Measurements from ENCODE around the gene LIX1L. TPM values are rescaled to one million over a fixed set of nuclear protein-coding genes. Genes with fewer than 3 reads are reported as not detected.

Gene LIX1L
- polyA plus RNA-seq, 1 donor (not counting 4 experiments of a cell fraction or from before 2014, with no cell fraction given) = 20.0 TPM

GRCh38 chr1:145978854-145979745 lies 21.3 kb upstream of the LIX1L start:
- no peaks in the 10 kb centered on the region for H3K36me3 ChIP-seq (ENCODE audit: control insufficient read depth in 2 of 2, extremely low read depth in 1 of 2, insufficient read depth in 2 of 2, low read length in 2 of 2)
- H3K4me2 ChIP-seq (ENCODE audit: control insufficient read depth, extremely low read depth, insufficient read depth, low read depth, low read length) = peak overlapping the region; percentile 83
- H3K4me3 ChIP-seq (ENCODE audit: control insufficient read depth in 2 of 3, extremely low read depth in 1 of 3, insufficient read depth in 2 of 3, low read depth in 1 of 3, low read length in 3 of 3) = peak overlapping the region in 2 of 3 experiments; percentile 41 to 54
- FAIRE-seq = peak; percentile 90
- peak overlapping the region; percentile 62 for H2AFZ ChIP-seq (ENCODE audit: control insufficient read depth, low read length)
- peak; percentile 98 for DNase-seq (ENCODE audit: low read depth, low spot score)
- H3K9ac ChIP-seq (ENCODE audit: control insufficient read depth, extremely low read depth, insufficient read depth, low read length) = peak overlapping the region; percentile 66
- H3K79me2 ChIP-seq (ENCODE audit: control insufficient read depth, insufficient read depth, low read length) = no peaks in the 10 kb centered on the region
- no peaks in the 10 kb centered on the region for H3K9me1 ChIP-seq (ENCODE audit: control insufficient read depth, extremely low read depth, insufficient read depth, low read length)
- H3K9me3 ChIP-seq (ENCODE audit: control insufficient read depth, low read depth, low read length) = no peaks in the 10 kb centered on the region
- peaks cover 43% of the 10 kb centered on the region for H3K4me1 ChIP-seq (ENCODE audit: control insufficient read depth, extremely low read depth, insufficient read depth, low read length)
- dilution Hi-C loops (cut with MboI; ENCODE audit: extremely low pct_ligation_motif_present, low sequenced_read_pairs) = no loop called here
- H4K20me1 ChIP-seq (ENCODE audit: control insufficient read depth, extremely low read depth, insufficient read depth, low read length) = no peaks in the 10 kb centered on the region
- TF ChIP-seq CTCF (optimal IDR thresholded peaks at IDR 0.05 in 1 of 3, IDR thresholded peaks at IDR 0.05 in 1 of 3, conservative IDR thresholded peaks at IDR 0.05 in 1 of 3; ENCODE audit: extremely low read depth in 1 of 3, insufficient read depth in 2 of 3, low read length in 3 of 3) (peak; percentile 21 to 51 (median 40)), EZH2 (IDR thresholded peaks at IDR 0.05; ENCODE audit: low read length) (no peak)
- peak overlapping the region; percentile 88 for H3K27ac ChIP-seq (ENCODE audit: control insufficient read depth, insufficient read depth, low read length)
- no peaks in the 10 kb centered on the region for H3K27me3 ChIP-seq (ENCODE audit: control insufficient read depth, extremely low read depth, insufficient read depth, low read length)

- Histone ChIP-seq H3K4me2 (ENCODE audit: control insufficient read depth, extremely low read depth, insufficient read depth, low read depth, low read length) (peak overlapping the region; percentile 83), H3K9me1 (ENCODE audit: control insufficient read depth, extremely low read depth, insufficient read depth, low read length) (no peaks in the 10 kb centered on the region), H3K9me3 (ENCODE audit: control insufficient read depth, low read depth, low read length) (no peaks in the 10 kb centered on the region), H3K79me2 (ENCODE audit: control insufficient read depth, insufficient read depth, low read length) (no peaks in the 10 kb centered on the region), H3K27ac (ENCODE audit: control insufficient read depth, insufficient read depth, low read length) (peak overlapping the region; percentile 88), H4K20me1 (ENCODE audit: control insufficient read depth, extremely low read depth, insufficient read depth, low read length) (no peaks in the 10 kb centered on the region), H3K36me3 (ENCODE audit: control insufficient read depth in 2 of 2, extremely low read depth in 1 of 2, insufficient read depth in 2 of 2, low read length in 2 of 2) (no peaks in the 10 kb centered on the region), H2AFZ (ENCODE audit: control insufficient read depth, low read length) (peak overlapping the region; percentile 29), H3K4me3 (ENCODE audit: control insufficient read depth in 2 of 3, extremely low read depth in 1 of 3, insufficient read depth in 2 of 3, low read depth in 1 of 3, low read length in 3 of 3) (no peak overlapping the region), H3K9ac (ENCODE audit: control insufficient read depth, extremely low read depth, insufficient read depth, low read length) (peak overlapping the region; percentile 66), H3K4me1 (ENCODE audit: control insufficient read depth, extremely low read depth, insufficient read depth, low read length) (peaks cover 37% of the 10 kb centered on the region), H3K27me3 (ENCODE audit: control insufficient read depth, extremely low read depth, insufficient read depth, low read length) (no peaks in the 10 kb centered on the region)
- no peak for DNase-seq (ENCODE audit: low read depth, low spot score)
- dilution Hi-C loops (cut with MboI; ENCODE audit: extremely low pct_ligation_motif_present, low sequenced_read_pairs) = no loop called here
- TF ChIP-seq EZH2 (IDR thresholded peaks at IDR 0.05; ENCODE audit: low read length) = no peak
- TF ChIP-seq CTCF (optimal IDR thresholded peaks at IDR 0.05 in 1 of 3, IDR thresholded peaks at IDR 0.05 in 1 of 3, conservative IDR thresholded peaks at IDR 0.05 in 1 of 3; ENCODE audit: extremely low read depth in 1 of 3, insufficient read depth in 2 of 3, low read length in 3 of 3) = no peak
- no peak for FAIRE-seq
Observed at GRCh38 chr1:145978471-145978853, 20.6 kb upstream of the LIX1L start.
